ENCODE data around the gene NFATC2.

GRCh38 chr20:51511861-51512619 lies 30.5 kb downstream of the NFATC2 start:
- TF ChIP-seq CTCF (IDR thresholded peaks at IDR 0.05): no peak
- no peak for TF ChIP-seq POLR2A (IDR thresholded peaks at IDR 0.05)

Measured in Peyer's patch (tissue), 4 donors.